Peyer's patch (tissue), 4 donors: ENCODE measurements around the gene SYNPR.
A peak's percentile ranks its signal among the peaks of the same experiment; 100 is the strongest.

ENCODE experiments used
- POLR2A ChIP-seq, 2 donors: fragments of 450-650 bp; IDR thresholded peaks; one replicate each; pipeline ENCODE4 v1.5.1; 2017; ENCODE audit warnings: antibody characterized with exemption in 2 of 2, mild to moderate bottlenecking in 2 of 2, moderate library complexity in 2 of 2
- TF ChIP-seq, protein P1 (sequence below), 6 experiments: fragments of 450-650 bp in 4 of 6; fragments of 200-600 bp in 2 of 6; sonication (generic) in 1 of 6; IDR thresholded peaks; one replicate each; pipeline ENCODE4 v1.5.1; 2017 to 2019; ENCODE audit warnings: antibody characterized with exemption in 6 of 6, mild to moderate bottlenecking in 3 of 6, moderate library complexity in 1 of 6

DNA sequence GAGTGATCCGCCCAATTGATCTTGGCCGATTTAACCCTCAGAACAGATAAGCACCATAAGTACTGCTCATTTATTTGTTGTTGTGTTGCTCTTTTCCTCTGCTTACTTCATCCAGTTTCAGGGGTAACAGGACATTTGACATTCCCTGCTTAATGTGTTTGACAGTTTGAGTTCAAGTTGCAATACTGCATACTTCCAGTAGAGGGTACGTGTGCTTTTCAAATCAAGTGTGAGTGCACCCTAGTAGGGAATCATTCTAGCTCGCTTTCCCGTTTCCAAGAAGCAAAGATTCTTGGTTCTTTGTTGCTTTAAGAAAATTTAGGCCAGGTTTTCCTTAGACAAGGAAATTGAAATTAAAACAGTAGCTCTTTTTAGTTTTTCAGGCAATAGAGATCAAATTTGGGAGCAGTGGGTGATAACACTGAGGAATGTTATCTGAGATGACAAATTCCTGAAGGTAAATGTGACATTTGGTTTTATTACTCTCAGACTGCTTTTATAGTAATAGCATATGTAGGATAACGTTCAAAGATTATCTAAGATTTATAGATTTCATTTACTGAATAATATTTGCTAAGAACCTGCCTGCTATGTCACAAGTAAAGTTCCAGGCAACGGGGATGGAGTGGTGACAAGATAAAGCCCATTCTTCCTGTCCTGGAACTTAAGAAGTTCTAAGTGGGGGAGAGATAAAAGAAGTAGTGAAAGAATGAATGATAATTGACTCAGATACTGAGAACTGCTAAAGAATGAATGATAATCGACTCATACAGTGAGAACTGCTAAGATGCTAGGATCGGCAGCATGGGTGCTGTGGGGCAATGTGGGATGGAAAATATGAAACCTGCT, 73.3 kb downstream of the SYNPR start:
- TF ChIP-seq, protein P1, sequence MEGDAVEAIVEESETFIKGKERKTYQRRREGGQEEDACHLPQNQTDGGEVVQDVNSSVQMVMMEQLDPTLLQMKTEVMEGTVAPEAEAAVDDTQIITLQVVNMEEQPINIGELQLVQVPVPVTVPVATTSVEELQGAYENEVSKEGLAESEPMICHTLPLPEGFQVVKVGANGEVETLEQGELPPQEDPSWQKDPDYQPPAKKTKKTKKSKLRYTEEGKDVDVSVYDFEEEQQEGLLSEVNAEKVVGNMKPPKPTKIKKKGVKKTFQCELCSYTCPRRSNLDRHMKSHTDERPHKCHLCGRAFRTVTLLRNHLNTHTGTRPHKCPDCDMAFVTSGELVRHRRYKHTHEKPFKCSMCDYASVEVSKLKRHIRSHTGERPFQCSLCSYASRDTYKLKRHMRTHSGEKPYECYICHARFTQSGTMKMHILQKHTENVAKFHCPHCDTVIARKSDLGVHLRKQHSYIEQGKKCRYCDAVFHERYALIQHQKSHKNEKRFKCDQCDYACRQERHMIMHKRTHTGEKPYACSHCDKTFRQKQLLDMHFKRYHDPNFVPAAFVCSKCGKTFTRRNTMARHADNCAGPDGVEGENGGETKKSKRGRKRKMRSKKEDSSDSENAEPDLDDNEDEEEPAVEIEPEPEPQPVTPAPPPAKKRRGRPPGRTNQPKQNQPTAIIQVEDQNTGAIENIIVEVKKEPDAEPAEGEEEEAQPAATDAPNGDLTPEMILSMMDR (IDR thresholded peaks at IDR 0.05) = peak in 5 of 6 experiments; percentile 63 to 95 (median 93)
- no peak for TF ChIP-seq POLR2A (IDR thresholded peaks at IDR 0.05)
